ENCODE measurements around the gene TMEM131L.
A peak's percentile ranks its signal among the peaks of the same experiment; 100 is the strongest.

Gene TMEM131L

DNA sequence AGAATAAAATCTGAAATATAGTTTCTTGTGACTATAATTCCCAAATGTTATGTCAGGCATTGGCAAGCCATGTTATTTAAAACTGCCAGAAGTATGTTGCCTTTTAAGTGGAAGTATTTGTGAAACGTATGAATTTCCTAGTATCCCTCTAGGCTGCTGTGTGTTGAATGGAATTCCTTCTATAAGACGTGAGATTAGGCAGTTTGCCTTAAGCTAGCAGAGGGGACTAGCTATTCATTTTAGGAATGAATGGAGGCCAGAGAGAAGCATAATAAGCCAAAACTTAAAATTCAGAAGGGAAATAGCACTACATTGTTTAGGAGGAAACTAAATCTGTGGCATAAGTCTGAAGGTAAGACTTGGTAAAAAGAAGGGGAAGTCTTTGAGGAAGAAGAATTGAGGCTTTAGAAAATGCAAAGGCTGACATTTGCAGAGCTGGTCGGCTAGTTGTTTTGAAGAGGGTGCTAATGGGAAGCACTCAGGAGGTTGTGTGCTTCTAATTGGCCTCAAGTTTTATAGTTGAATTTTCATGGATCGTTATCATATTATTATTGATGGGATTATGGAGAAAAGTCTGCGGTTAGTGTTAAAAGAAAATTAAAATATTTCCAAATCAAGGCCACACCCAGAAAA, 57.1 kb downstream of the TMEM131L start:
- no peak for DNase-seq

DNA sequence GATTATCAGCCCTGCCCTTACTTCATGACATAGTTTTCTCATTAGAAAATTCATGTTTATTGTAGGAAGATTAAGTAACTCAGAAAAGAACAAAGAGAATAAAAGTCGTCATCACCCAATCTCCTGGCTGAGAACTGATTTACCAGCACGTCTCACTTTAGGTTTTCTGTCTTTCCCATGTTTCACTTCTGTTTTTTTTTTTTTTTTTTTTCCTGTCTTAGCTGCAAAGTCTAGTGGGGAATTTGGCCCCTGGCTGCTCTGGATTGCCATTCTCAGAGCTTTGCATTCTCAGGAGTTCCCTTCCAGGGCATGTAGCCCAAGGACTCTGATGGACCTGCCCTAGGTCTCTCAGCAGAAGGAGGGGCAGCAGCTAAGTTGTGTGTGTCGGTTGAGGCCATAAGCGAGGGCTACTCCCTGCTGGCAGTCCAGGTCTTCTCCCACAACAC, 57.8 kb downstream of the TMEM131L start:
- DNase-seq = no peak

- DNase-seq = no peak
Observed at GRCh38 chr4:153524682-153525081, 58.5 kb downstream of the TMEM131L start.

- DNase-seq = no peak
Observed at GRCh38 chr4:153527690-153528089, 61.5 kb downstream of the TMEM131L start.

- DNase-seq = no peak
Observed at GRCh38 chr4:153528705-153529485, 62.7 kb downstream of the TMEM131L start.

DNA sequence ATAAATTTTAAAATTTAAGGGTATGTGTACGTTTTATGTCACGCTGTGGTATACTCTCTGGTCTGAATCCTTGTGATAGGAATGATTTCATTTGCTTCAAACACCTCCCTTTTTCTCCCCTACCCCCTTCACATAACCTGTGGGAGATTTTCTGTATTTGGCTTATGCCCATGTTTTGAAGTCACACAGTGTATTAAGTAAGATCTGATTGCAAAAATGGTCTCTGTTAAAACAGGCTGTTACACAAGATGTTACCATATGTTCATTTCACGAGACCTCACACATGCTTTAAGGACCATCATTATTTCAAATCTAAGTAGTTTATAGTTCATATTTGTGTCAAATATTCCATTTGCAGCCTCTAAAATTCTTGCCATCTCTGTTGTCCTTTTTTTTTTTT, 63.5 kb downstream of the TMEM131L start:
- no peak for DNase-seq

DNA sequence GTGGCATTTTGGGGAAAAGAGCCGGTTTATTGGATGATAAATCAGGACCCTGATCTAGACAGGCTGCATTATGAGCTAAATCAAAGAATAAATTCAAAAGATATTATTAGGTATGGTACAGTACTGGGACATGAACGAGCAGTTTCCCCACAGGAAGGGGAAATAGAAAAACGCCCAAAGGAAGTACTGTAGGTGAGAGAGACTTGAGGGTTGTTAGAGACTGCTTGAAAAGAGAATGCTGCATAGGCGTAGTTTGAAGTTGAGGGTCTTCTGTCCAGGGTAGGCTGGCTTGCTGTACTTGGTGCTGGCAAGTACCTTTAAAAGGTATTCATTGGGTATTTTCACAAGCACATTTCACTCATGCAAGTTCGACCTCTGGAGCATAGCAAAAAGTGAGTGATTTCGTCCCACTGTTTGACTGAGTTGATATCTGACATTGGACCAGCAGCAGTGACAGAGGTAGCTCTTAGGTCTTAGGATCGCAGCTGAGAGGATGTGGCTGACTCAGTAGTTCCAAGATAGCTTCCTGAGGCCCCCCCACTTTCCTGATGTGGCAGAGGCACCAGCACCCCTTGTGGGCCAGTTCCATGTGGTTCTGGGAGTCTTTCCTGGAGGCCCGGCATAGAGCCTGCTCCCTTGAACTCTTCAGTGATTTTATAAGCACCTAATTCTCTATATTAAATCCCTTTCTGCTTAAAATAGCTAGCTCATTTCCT, 64.3 kb downstream of the TMEM131L start:
- peak; percentile 32 for DNase-seq

GRCh38 chr4:153531000-153531358, 64.8 kb downstream of the TMEM131L start:
- DNase-seq = no peak

- no peak for DNase-seq
Observed at GRCh38 chr4:153531976-153532626, 65.9 kb downstream of the TMEM131L start.

DNA sequence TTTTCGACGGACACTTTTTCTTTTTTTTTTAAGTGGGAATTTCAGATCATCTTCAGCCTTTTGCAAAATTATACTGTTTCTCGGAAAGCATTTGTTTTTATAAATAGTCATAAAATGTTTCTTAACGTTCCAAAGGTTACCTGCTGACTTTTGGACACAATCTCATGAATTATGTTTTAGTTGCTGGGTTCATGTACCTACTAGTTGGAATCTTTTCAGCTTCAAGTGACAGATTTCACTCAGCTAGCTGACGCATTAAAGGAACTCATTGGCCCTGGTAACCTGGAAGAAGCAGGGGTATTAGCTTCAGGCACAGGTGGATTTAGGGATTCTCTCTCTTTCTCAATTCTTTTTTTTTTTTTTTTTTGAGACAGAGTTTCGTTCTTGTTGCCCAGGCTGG, 66.5 kb downstream of the TMEM131L start:
- DNase-seq = no peak

DNA sequence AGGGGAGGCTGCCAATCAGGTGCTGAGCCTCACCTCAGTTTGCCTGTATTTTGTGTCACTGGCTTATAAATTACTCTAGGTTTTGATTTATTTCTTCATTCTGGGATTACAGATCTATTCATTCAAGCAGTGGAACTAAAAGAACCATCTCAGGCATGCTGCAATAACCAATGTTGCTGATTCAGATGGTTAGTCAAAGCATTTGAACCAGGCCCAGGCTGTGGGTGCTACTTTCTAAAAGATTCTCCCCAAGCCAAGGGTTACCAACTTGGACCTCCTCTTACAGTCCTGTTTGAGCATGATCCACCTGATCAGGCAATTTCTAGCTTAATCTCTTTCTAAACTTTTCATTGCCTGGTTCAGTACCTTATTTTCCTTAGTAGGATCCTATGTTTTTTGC, 67.2 kb downstream of the TMEM131L start:
- DNase-seq = no peak

DNA sequence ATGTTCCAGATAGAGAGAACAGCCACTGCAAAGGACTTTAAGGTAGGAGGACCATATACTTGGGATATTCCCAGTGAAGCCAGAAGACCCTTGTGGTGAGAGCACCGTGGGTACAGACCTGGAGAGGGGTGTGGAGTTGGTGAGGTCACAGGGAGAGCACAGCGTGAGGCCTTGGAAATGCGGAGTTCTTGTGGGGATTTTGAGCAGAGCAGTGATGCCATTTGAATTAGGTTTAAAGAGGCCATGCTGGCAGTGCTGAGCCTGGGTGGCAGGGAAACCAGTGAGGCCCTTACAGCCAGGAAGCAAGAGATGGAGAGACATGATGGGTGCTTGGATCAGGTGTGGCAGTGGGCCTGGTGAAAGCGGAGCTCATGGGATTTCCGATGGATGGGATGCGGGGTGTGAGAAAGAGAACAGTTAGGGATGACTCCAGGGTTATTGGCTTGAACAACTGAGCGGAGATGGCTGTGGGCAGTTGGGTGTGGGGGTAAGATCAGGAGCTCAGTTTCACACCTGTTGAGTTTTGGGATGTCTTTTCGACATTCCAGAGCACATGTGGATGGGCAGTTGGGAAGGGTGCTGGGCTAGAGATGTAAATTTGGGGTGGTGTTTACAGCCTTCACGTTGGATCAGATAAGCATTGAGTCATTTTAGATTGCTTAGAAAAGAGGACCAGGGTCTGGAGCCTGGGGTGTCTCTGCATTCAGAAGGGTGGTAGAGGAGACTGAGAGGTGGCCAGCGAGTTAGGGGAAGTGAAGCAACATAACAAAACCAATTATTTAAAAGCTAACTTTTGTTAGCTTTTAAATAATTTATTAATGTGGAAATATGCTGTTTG, 68.9 kb downstream of the TMEM131L start:
- DNase-seq = no peak

DNA sequence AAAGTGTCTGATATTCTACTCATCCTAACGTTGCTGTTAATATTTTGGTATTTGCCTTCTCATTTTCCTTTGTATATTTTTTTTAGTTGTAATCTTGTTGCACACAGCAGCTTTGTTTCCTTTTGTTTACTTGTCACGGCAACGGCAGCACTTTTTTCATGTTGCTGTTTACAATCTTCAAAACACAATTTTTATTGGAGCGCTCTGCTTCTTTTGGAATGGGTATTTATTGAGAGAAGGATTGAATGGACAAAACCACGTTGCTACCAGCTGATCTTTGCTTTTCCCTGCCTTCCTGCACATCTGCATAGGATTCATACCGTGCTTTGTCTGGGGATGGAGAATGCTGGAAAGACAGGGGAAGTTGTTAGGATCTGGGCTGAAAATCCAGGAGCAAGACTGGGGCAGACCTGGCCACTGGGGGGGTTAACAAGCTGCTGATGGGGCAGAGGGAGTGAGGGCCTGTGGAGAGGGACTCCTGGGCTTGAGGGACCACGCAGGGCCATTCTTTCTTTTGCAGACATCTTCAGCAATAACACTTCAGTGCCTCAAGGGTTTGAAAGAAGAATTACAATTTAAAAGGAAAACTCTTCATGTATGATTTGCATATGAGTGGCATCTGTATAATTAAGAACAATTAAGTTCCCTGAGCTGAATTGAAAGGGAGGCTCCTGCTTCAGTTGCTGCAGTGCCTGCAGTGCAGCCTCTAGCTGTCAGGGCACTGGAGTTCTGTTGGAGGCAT, 69.8 kb downstream of the TMEM131L start:
- peak; percentile 31 for DNase-seq

- no peak for DNase-seq
Observed at GRCh38 chr4:153537493-153537960, 71.4 kb downstream of the TMEM131L start.

GRCh38 chr4:153538487-153539357, 72.6 kb downstream of the TMEM131L start:
- DNase-seq = no peak

DNA sequence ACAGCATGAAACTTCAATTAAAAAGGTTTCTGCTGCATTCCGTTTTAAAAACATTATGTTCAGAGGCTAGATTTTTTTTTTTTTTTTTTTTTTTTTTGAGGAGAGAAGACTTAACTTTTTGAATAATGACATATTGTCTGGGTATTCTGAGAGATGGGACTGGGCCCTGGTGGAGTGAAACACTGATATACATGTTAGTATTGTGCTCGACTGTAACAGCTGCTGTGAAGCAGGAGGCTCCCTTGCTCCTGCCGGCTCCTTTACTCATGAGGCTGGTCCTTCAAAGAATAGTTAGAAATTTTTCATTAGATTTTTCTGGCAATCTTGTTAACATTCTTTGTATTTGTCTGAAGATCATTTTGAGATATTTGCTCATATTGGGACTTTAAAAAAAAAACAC, 73.3 kb downstream of the TMEM131L start:
- no peak for DNase-seq

DNA sequence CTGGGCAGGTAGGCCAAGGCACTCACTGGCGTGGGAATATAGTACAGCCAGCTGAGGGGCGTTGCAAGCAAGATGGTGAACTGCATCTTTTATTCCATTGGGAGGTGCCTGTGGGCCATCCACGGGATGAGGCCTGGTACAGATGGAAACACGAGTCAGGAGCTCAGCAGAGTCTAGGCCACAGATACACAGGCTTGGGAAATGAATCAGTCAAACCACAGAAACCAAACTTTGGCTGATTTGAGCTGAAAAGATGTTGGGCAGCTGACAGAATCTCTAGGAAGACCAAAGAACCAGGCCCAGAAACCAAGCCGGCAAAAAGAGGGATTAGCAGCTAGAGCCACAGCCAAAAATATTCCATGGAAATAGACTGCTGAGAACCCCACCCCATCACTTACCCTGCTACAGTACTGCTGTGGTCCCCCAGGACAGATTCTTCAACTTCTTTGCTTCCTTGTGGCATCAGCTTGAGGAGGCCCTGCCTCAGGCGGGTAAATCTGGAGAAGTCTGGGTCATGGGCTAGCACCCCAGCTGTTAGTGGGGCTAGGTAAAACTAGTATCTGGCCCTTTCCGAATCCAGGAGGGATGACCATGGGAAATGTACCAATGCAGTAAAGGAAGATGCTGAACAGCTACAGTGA, 75.4 kb downstream of the TMEM131L start:
- no peak for DNase-seq

- DNase-seq = no peak
Observed at GRCh38 chr4:153542131-153542530, 76.0 kb downstream of the TMEM131L start.

DNA sequence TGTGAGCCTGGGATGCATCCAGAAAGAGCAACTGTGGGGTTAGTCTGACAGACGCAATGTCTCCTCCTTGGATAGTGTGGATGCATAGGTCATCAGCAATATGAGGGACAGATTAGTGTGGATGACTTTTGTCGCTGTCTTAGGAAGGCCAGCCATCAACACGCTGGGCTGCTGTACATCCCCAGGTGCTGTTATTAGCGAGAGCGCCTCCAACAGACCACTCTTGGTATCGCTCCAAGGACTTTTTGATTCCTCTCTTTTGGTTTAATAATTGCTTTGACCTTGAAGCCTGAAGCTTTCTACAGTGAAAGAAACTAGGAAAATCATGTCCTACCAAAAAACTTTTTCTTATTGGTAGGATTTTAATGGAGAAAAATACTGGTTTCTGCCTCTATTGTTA, 76.7 kb downstream of the TMEM131L start:
- peak; percentile 33 for DNase-seq

- DNase-seq = no peak
Observed at GRCh38 chr4:153543351-153543750, 77.2 kb downstream of the TMEM131L start.
